WERI-Rb-1 (cell line): ENCODE measurements around the gene RASSF4.

Source experiments
- DNase-seq: peaks from one replicate; pipeline ENCODE4 v3.0.0-alpha.2; 2020
- H3K27ac ChIP-seq: fragments of 250-450 bp; sonication (Bioruptor Pico); 2 replicates; pipeline ENCODE4 v1.5.1; 2020; ENCODE audit warnings: mild to moderate bottlenecking, moderate library complexity
- H3K27me3 ChIP-seq: fragments of 250-450 bp; sonication (Bioruptor Pico); 2 replicates; pipeline ENCODE4 v1.5.1; 2021; ENCODE audit warnings: mild to moderate bottlenecking, low read depth, moderate library complexity; ENCODE audit not compliant: insufficient read depth, severe bottlenecking
- H3K36me3 ChIP-seq: fragments of 250-450 bp; sonication (Bioruptor Pico); 2 replicates; pipeline ENCODE4 v1.5.1; 2020; ENCODE audit warnings: mild to moderate bottlenecking, moderate library complexity
- H3K4me3 ChIP-seq: 2 replicates; pipeline ENCODE4 v1.5.1; 2011; ENCODE audit warnings: low read depth, mild to moderate bottlenecking, control low read depth, low read length
- H3K9me3 ChIP-seq: fragments of 250-450 bp; sonication (Bioruptor Pico); 2 replicates; pipeline ENCODE4 v1.5.1; 2021; ENCODE audit warnings: mild to moderate bottlenecking, moderate library complexity; ENCODE audit not compliant: severe bottlenecking
- TF ChIP-seq, protein P1 (sequence below): IDR thresholded peaks from 2 replicates; pipeline ENCODE4 v1.5.1; 2011; ENCODE audit warnings: low read depth, mild to moderate bottlenecking, control low read depth, inconsistent platforms, low read length

The RASSF4 gene

DNA sequence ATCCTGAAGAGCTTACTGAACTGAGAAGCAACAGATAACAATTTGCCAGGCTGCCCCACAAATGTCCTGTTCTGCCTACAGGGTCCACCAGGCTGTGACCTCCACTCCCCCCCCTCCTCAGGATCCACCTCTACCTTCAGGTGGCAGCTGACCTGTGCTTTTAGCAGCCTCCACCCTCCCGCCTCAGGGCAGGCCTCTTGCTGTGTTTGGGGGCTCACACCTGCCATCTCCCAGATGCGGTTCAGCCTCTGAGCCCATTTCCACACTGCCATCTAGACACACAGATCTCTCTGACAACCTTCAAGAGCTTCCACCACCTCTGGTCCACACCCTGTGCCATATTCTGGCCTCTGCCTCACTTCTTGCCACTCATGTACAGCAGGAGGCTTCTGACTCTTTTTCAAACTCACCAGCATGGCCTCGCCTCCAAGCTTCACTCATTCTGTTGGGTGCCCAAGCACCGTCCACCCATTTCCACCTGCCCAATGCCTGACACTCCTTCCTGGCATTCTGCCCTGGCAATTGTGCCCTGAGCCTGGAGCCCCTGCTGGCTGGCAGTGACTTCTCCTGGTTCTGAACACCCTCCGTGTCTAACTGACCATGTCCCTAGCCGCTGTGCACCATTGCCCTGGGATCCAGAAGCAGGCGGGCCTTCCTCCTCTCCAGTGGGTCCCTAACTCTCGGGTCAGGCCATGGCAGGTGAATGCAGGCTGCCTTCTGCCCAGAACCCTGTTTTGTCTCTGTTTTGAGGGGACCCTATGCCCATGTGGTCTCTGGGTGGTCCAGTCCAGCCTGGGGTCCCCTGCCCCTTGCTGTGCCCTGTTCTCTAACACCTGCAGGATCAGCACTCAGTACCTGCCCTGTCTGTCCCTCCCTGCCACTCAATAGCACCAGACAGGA, 30.0 kb upstream of the RASSF4 start:
- TF ChIP-seq, protein P1, sequence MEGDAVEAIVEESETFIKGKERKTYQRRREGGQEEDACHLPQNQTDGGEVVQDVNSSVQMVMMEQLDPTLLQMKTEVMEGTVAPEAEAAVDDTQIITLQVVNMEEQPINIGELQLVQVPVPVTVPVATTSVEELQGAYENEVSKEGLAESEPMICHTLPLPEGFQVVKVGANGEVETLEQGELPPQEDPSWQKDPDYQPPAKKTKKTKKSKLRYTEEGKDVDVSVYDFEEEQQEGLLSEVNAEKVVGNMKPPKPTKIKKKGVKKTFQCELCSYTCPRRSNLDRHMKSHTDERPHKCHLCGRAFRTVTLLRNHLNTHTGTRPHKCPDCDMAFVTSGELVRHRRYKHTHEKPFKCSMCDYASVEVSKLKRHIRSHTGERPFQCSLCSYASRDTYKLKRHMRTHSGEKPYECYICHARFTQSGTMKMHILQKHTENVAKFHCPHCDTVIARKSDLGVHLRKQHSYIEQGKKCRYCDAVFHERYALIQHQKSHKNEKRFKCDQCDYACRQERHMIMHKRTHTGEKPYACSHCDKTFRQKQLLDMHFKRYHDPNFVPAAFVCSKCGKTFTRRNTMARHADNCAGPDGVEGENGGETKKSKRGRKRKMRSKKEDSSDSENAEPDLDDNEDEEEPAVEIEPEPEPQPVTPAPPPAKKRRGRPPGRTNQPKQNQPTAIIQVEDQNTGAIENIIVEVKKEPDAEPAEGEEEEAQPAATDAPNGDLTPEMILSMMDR, result no peak
- Histone ChIP-seq H3K27ac (no peak overlapping the region), H3K9me3 (no peaks in the 10 kb centered on the region), H3K27me3 (no peaks in the 10 kb centered on the region), H3K4me3 (no peak overlapping the region), H3K36me3 (no peaks in the 10 kb centered on the region)
- no peak for DNase-seq

- TF ChIP-seq, protein P1, result no peak
- no peaks in the 10 kb centered on the region for H3K27me3 ChIP-seq
- no peak overlapping the region for H3K27ac ChIP-seq
- no peak overlapping the region for H3K4me3 ChIP-seq
- DNase-seq, result no peak
- no peaks in the 10 kb centered on the region for H3K9me3 ChIP-seq
- no peaks in the 10 kb centered on the region for H3K36me3 ChIP-seq
Observed at GRCh38 chr10:44930904-44931620, 28.5 kb upstream of the RASSF4 start.

- no peak for DNase-seq
- H3K36me3 ChIP-seq, result no peaks in the 10 kb centered on the region
- TF ChIP-seq, protein P1, result 0 out of 2 replicates have a peak, but pooled peaks have one; percentile 5
- peak overlapping the region; percentile 6; the same call in 1 of the 2 replicates for H3K27ac ChIP-seq
- no peaks in the 10 kb centered on the region for H3K27me3 ChIP-seq
- no peaks in the 10 kb centered on the region for H3K9me3 ChIP-seq
- no peak overlapping the region for H3K4me3 ChIP-seq
Observed at GRCh38 chr10:44931621-44932516, 27.7 kb upstream of the RASSF4 start.

GRCh38 chr10:44932517-44933450, 26.8 kb upstream of the RASSF4 start:
- H3K27me3 ChIP-seq, result no peaks in the 10 kb centered on the region
- no peaks in the 10 kb centered on the region for H3K9me3 ChIP-seq
- H3K4me3 ChIP-seq, result no peak overlapping the region
- peak overlapping the region; percentile 6; the same call in 1 of the 2 replicates for H3K27ac ChIP-seq
- TF ChIP-seq, protein P1, result peak; percentile 98
- DNase-seq, result peak; percentile 93
- no peaks in the 10 kb centered on the region for H3K36me3 ChIP-seq
